ENCODE measurements around the gene SCYGR4. TPM values are rescaled to one million over a fixed set of nuclear protein-coding genes. Genes with fewer than 3 reads are reported as not detected.

The SCYGR4 gene
- polyA plus RNA-seq, 2 of the 4 experiments (the other 2 are of a cell fraction), result not detected

DNA sequence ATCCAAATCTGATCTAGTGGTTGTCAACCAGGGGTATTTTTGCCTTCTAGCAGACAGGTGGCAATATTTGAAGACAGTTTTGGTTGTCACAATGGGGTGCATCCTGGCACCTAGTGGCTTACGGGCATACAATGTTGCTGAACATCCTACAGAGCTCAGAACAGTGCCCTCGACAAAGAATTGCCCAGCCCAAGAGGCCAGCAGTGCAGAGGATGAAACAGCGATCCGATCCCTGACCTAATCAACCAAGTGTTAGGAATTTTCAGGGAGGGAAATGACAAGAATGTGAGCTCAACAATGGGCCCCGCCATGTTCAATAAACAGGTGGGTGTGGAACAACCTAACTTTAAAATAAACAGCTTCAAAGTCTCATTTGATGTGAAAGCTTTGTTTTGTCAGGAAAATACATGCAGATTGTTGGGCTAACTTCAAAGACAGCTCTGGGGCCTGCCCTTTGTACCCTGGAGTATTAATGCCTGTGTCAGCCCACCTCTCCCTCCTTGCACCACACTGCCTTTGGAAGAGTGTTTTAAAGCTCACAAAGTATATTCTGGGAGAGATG lies 26.8 kb downstream of the SCYGR4 start:
- WGBS (ENCODE audit: missing lambda C conversion rate), result 72% methylated on average over 5 of the region's 5 CpGs
- Histone ChIP-seq H3K9me3 (no peaks in the 10 kb centered on the region), H3K4me1 (0 out of 3 replicates have a peak, but pooled peaks cover 8% of the 10 kb centered on the region), H3K27ac (peak overlapping the region in 1 of 2 experiments; percentile 49; a peak in 2 of 6 replicates), H3K4me3 (no peak overlapping the region), H3K4me2 (no peak overlapping the region)
- TF ChIP-seq ZFP36 (IDR thresholded peaks at IDR 0.05; ENCODE audit: borderline replicate concordance, partially characterized antibody) (no peak), RAD21 (conservative IDR thresholded peaks at IDR 0.05 in 1 of 2, IDR thresholded peaks at IDR 0.05 in 1 of 2) (0 out of 5 replicates have a peak, but pooled peaks of 1 of the 2 experiments have one; percentile 4)
- peak in 1 of 2 experiments; percentile 56; a peak in 2 of 6 replicates for ATAC-seq
- ChIA-PET CTCF (interaction anchor here (0.8 to 1.7 kb wide), 5 partner anchors 10 to 122 kb away, joined by 3 to 8 read pairs (median 3); partner anchors contain the start of gene SCYGR3), POLR2A (no interaction called here)
- DNase-seq (ENCODE audit: low read depth in 1 of 2, low spot score in 1 of 2), result peak in 1 of 2 experiments; percentile 39
- no peak for FAIRE-seq

DNA sequence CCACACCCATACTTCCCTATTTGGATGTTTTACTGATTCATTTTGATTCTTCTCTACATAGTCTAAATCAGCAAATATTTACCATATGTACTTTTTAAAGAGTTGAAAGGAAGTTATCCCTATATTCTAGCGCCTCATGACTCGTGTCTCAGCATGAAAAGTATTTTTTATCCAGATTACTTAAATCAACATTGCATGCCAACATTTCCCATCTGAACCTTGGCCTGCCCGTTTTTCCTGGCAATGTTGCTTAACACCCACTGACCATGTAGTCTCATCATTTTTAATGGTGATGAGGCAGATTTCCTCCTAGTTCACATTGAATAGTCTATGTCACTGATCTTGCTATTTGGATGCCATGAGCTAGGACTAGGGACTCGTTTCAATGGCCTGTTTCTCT lies 36.1 kb downstream of the SCYGR4 start:
- ATAC-seq, result peak; percentile 61 to 67
- Histone ChIP-seq H3K9me3 (no peaks in the 10 kb centered on the region), H3K4me3 (no peak overlapping the region), H3K4me2 (peak overlapping the region; percentile 61), H3K27ac (peak overlapping the region; percentile 87 to 89), H3K4me1 (peaks cover 60% of the 10 kb centered on the region)
- ChIA-PET POLR2A (no interaction called here), CTCF (interaction anchor here (0.9 kb wide), 1 partner anchor 113 kb away, joined by 4 read pairs; no protein-coding TSS in a partner anchor)
- peak in 1 of 2 experiments; percentile 93 for DNase-seq (ENCODE audit: low read depth in 1 of 2, low spot score in 1 of 2)
- FAIRE-seq, result no peak
- WGBS (ENCODE audit: missing lambda C conversion rate), result under 1% methylated on average over 4 of the region's 4 CpGs
- TF ChIP-seq RCOR1 (IDR thresholded peaks at IDR 0.05; ENCODE audit: low read depth, low read length) (no peak), CBX2 (IDR thresholded peaks at IDR 0.05; ENCODE audit: borderline replicate concordance, low read depth) (no peak), EHF (CRISPR knock-in tag; IDR thresholded peaks at IDR 0.05) (no peak), HOXB5 (CRISPR knock-in tag; IDR thresholded peaks at IDR 0.05) (no peak), ZSCAN20 (CRISPR knock-in tag; IDR thresholded peaks at IDR 0.05) (no peak), EHMT2 (IDR thresholded peaks at IDR 0.05; ENCODE audit: low read depth) (no peak), MAZ (IDR thresholded peaks at IDR 0.05; ENCODE audit: borderline replicate concordance, low read depth, low read length) (no peak), SREBF2 (IDR thresholded peaks at IDR 0.05) (no peak), BHLHE40 (IDR thresholded peaks at IDR 0.05; ENCODE audit: low read depth, low read length) (no peak), JUN (IDR thresholded peaks at IDR 0.05) (peak; percentile 73 to 80; a peak in 3 of 5 replicates), RFX5 (IDR thresholded peaks at IDR 0.05) (no peak), CBX8 (IDR thresholded peaks at IDR 0.05) (no peak), MAFK (IDR thresholded peaks at IDR 0.05; ENCODE audit: partially characterized antibody) (peak; percentile 98), CEBPB (IDR thresholded peaks at IDR 0.05) (peak; percentile 90 to 94), EP300 (IDR thresholded peaks at IDR 0.05) (peak; percentile 91 to 97), KDM1A (IDR thresholded peaks at IDR 0.05; ENCODE audit: low read depth) (no peak), KDM5A (IDR thresholded peaks at IDR 0.05) (no peak), ZFP36 (IDR thresholded peaks at IDR 0.05; ENCODE audit: borderline replicate concordance, partially characterized antibody) (no peak), TP53 (CRISPR knock-in tag; IDR thresholded peaks at IDR 0.05) (no peak), MYC (IDR thresholded peaks at IDR 0.05; ENCODE audit: borderline replicate concordance, low read length) (no peak), HEYL (CRISPR knock-in tag; IDR thresholded peaks at IDR 0.05) (no peak), RAD21 (conservative IDR thresholded peaks at IDR 0.05 in 1 of 2, IDR thresholded peaks at IDR 0.05 in 1 of 2) (peak in 1 of 2 experiments; percentile 39; a peak in 2 of 5 replicates), CHD4 (IDR thresholded peaks at IDR 0.05; ENCODE audit: borderline replicate concordance) (no peak)
- TF ChIP-seq, protein P1, sequence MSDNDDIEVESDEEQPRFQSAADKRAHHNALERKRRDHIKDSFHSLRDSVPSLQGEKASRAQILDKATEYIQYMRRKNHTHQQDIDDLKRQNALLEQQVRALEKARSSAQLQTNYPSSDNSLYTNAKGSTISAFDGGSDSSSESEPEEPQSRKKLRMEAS (IDR thresholded peaks at IDR 0.05), result peak; percentile 47
- TF ChIP-seq, protein P2, sequence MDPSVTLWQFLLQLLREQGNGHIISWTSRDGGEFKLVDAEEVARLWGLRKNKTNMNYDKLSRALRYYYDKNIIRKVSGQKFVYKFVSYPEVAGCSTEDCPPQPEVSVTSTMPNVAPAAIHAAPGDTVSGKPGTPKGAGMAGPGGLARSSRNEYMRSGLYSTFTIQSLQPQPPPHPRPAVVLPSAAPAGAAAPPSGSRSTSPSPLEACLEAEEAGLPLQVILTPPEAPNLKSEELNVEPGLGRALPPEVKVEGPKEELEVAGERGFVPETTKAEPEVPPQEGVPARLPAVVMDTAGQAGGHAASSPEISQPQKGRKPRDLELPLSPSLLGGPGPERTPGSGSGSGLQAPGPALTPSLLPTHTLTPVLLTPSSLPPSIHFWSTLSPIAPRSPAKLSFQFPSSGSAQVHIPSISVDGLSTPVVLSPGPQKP (IDR thresholded peaks at IDR 0.05; ENCODE audit: low read depth, low read length), result no peak
- TF ChIP-seq, protein P3, sequence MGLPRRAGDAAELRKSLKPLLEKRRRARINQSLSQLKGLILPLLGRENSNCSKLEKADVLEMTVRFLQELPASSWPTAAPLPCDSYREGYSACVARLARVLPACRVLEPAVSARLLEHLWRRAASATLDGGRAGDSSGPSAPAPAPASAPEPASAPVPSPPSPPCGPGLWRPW (IDR thresholded peaks at IDR 0.05), result peak; percentile 78; the same call in 1 of the 2 replicates
- TF ChIP-seq, protein P4, sequence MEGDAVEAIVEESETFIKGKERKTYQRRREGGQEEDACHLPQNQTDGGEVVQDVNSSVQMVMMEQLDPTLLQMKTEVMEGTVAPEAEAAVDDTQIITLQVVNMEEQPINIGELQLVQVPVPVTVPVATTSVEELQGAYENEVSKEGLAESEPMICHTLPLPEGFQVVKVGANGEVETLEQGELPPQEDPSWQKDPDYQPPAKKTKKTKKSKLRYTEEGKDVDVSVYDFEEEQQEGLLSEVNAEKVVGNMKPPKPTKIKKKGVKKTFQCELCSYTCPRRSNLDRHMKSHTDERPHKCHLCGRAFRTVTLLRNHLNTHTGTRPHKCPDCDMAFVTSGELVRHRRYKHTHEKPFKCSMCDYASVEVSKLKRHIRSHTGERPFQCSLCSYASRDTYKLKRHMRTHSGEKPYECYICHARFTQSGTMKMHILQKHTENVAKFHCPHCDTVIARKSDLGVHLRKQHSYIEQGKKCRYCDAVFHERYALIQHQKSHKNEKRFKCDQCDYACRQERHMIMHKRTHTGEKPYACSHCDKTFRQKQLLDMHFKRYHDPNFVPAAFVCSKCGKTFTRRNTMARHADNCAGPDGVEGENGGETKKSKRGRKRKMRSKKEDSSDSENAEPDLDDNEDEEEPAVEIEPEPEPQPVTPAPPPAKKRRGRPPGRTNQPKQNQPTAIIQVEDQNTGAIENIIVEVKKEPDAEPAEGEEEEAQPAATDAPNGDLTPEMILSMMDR (IDR thresholded peaks at IDR 0.05), result no peak
- TF ChIP-seq, protein P5, sequence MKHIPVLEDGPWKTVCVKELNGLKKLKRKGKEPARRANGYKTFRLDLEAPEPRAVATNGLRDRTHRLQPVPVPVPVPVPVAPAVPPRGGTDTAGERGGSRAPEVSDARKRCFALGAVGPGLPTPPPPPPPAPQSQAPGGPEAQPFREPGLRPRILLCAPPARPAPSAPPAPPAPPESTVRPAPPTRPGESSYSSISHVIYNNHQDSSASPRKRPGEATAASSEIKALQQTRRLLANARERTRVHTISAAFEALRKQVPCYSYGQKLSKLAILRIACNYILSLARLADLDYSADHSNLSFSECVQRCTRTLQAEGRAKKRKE (CRISPR knock-in tag; IDR thresholded peaks at IDR 0.05; ENCODE audit: low read depth), result 0 out of 2 replicates have a peak, but pooled peaks have one; percentile 45
- TF ChIP-seq, protein P6, sequence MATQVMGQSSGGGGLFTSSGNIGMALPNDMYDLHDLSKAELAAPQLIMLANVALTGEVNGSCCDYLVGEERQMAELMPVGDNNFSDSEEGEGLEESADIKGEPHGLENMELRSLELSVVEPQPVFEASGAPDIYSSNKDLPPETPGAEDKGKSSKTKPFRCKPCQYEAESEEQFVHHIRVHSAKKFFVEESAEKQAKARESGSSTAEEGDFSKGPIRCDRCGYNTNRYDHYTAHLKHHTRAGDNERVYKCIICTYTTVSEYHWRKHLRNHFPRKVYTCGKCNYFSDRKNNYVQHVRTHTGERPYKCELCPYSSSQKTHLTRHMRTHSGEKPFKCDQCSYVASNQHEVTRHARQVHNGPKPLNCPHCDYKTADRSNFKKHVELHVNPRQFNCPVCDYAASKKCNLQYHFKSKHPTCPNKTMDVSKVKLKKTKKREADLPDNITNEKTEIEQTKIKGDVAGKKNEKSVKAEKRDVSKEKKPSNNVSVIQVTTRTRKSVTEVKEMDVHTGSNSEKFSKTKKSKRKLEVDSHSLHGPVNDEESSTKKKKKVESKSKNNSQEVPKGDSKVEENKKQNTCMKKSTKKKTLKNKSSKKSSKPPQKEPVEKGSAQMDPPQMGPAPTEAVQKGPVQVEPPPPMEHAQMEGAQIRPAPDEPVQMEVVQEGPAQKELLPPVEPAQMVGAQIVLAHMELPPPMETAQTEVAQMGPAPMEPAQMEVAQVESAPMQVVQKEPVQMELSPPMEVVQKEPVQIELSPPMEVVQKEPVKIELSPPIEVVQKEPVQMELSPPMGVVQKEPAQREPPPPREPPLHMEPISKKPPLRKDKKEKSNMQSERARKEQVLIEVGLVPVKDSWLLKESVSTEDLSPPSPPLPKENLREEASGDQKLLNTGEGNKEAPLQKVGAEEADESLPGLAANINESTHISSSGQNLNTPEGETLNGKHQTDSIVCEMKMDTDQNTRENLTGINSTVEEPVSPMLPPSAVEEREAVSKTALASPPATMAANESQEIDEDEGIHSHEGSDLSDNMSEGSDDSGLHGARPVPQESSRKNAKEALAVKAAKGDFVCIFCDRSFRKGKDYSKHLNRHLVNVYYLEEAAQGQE (IDR thresholded peaks at IDR 0.05), result no peak
